Body of pancreas (tissue), 4 donors: ENCODE measurements around the gene DYNC1LI2. TPM values are rescaled to one million over a fixed set of nuclear protein-coding genes. Genes with fewer than 3 reads are reported as not detected.
A peak's percentile ranks its signal among the peaks of the same experiment; 100 is the strongest.
"Not testable (repeated sequence)": the region's sequence is repeated elsewhere in the genome, so short reads cannot be mapped to it uniquely, and the experiment has no call there.

Experiments used
- ATAC-seq: fragments of 150-250 bp; one replicate; pipeline ENCODE4 v1.9.1; 2016
- DNase-seq, 4 donors: peaks; one replicate each; pipeline ENCODE4 v3.0.0-alpha.2; 2019
- H3K27ac ChIP-seq, 4 donors: fragments of 200-600 bp; sonication (generic); 1 replicate in 3 of 4; 2 replicates in 1 of 4; pipeline versions ENCODE4 v1.5.1 to v1.6.1; 2016 to 2019; ENCODE audit warnings: mild to moderate bottlenecking in 1 of 4, mixed read lengths in 1 of 4, moderate library complexity in 1 of 4
- H3K27me3 ChIP-seq, 2 donors: fragments of 200-600 bp; sonication (generic); one replicate each; pipeline ENCODE4 v1.6.0; 2016; ENCODE audit warnings: mild to moderate bottlenecking in 1 of 2
- H3K36me3 ChIP-seq, 2 donors: fragments of 200-600 bp; sonication (generic); replicated peaks in 1 of 2; 2 replicates each; pipeline ENCODE4 v1.5.1; 2016; ENCODE audit warnings: low read depth in 2 of 2; ENCODE audit not compliant: insufficient read depth in 1 of 2
- H3K4me1 ChIP-seq: fragments of 200-600 bp; sonication (generic); one replicate; pipeline ENCODE4 v1.6.0; 2016
- H3K4me3 ChIP-seq, 2 donors: fragments of 200-600 bp; sonication (generic); 1 replicate in 1 of 2; 2 replicates in 1 of 2; pipeline ENCODE4 v1.5.1; 2016 to 2019
- H3K9me3 ChIP-seq, 3 donors: fragments of 200-600 bp; sonication (generic); 1 replicate in 2 of 3; 2 replicates in 1 of 3; pipeline ENCODE4 v1.5.1; 2016
- POLR2A ChIP-seq, 3 donors: fragments of 450-650 bp; IDR thresholded peaks; one replicate each; pipeline ENCODE4 v1.6.1; 2016; ENCODE audit warnings: antibody characterized with exemption in 3 of 3, mild to moderate bottlenecking in 2 of 3
- WGBS, 2 donors: methylation state at CpG; one replicate each; pipeline ENCODE4 v1.1.5; 2017; 5-methylcytosine and 5-hydroxymethylcytosine counted together
- intact Hi-C: fragments of 100-400 bp; cut with DNase I; formaldehyde crosslinking; loops from one replicate; pipeline ENCODE4 v1.15.1; 2023
- total RNA-seq, 2 donors: library from RNA; depleted of rRNA; stranded (reverse); fragments of >200 nt; gene quantifications; one replicate each; pipeline ENCODE4 v1.1.0, GENCODE V29; 2016
- TF ChIP-seq, protein P1 (sequence below), 7 experiments: fragments of 450-650 bp in 4 of 7; fragments of 200-600 bp in 3 of 7; sonication (generic) in 3 of 7; IDR thresholded peaks; one replicate each; pipeline ENCODE4 v1.5.1; 2016 to 2019; ENCODE audit warnings: antibody characterized with exemption in 7 of 7

DYNC1LI2 gene
- 100 to 1,000 TPM in 1 of 2 donors, 10 to 100 TPM in 1; 87.3 to 109 TPM for total RNA-seq

DNA sequence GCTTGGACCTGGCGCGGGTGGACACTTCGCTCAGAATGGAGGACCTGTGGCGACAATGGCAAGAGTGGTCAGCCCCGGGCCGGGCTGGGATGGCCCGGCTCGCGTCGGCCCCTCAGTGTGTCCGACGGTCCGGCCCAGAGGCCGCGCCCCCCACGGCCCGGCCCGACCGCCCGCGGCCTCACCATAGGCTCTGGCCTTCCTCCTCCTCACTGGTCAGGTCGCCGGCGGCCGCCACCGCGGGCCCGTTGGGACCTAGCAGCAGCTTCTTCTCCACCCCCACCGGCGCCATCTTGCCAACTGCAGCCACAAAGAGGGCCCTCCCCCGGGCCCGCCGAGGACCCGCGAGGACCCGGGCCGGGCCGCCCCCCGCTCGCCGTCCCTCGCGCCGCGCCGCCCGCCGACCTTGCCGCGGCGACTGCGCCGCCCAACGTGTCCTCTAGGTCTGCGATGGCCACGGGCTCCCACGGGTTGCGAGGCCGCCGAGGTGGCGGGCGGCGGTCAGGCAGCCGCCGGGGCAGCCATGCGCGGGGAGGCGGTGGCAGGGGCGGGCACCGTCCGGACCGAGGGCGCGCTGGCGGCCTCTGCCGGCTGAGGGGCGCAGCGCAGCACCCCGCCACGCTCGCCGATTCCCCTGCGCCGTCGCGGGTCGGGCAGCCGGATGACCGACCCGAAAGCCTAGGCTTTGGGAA lies at the start of gene DYNC1LI2:
Gene DYNC1LI2, minus strand, starts transcription at position 307 of the 689 bp plus-strand sequence. Its CDS starts 18 bp downstream, at position 289.
- WGBS, 2 donors, result 0% methylated on average over 73 of the region's 90 CpGs; no CpG with 5 or more reads in 1 of the 2 donors
- intact Hi-C loops, result no loop called here
- peak; percentile 77 to 81 (median 80) for DNase-seq
- peaks cover 32% of the 10 kb centered on the region for H3K4me1 ChIP-seq
- H3K9me3 ChIP-seq, result no peaks in the 10 kb centered on the region
- ATAC-seq, result peak; percentile 96
- peaks cover 0 to 5% of the 10 kb centered on the region in 2 donors for H3K36me3 ChIP-seq
- peak within 1 kb of the TSS; percentile 79 to 94 (median 90) for H3K27ac ChIP-seq
- H3K4me3 ChIP-seq, result peak within 1 kb of the TSS; percentile 91 to 97
- no peaks in the 10 kb centered on the region for H3K27me3 ChIP-seq
- TF ChIP-seq, protein P1, sequence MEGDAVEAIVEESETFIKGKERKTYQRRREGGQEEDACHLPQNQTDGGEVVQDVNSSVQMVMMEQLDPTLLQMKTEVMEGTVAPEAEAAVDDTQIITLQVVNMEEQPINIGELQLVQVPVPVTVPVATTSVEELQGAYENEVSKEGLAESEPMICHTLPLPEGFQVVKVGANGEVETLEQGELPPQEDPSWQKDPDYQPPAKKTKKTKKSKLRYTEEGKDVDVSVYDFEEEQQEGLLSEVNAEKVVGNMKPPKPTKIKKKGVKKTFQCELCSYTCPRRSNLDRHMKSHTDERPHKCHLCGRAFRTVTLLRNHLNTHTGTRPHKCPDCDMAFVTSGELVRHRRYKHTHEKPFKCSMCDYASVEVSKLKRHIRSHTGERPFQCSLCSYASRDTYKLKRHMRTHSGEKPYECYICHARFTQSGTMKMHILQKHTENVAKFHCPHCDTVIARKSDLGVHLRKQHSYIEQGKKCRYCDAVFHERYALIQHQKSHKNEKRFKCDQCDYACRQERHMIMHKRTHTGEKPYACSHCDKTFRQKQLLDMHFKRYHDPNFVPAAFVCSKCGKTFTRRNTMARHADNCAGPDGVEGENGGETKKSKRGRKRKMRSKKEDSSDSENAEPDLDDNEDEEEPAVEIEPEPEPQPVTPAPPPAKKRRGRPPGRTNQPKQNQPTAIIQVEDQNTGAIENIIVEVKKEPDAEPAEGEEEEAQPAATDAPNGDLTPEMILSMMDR (IDR thresholded peaks at IDR 0.05), result peak; percentile 55 to 98 (median 95)
- peak in 2 of 3 donors; percentile 42 to 45 for TF ChIP-seq POLR2A (IDR thresholded peaks at IDR 0.05)

DNA sequence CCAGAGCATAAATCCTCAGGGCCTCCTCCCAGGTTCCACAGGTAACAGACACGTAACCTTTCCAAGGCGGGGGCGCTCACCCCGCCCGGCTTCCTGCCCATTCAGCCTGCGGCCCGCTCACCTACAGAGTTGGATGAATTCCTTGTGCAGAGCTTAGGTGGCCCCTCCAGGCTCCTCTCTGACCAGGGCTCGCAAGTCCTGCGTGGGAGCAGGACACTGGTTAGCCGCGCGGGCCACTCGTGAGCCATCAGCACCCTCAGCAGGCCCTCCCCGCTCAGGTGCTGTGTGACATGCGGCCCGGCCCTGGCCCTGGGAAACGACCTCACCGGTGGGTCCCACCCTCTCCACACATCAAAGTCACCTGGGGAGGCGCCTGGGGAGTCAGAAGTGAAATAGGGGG lies 49.4 kb upstream of the DYNC1LI2 start:
- H3K36me3 ChIP-seq, result peaks cover 0 to 15% of the 10 kb centered on the region in 2 donors
- intact Hi-C loops, result no loop called here

DNA sequence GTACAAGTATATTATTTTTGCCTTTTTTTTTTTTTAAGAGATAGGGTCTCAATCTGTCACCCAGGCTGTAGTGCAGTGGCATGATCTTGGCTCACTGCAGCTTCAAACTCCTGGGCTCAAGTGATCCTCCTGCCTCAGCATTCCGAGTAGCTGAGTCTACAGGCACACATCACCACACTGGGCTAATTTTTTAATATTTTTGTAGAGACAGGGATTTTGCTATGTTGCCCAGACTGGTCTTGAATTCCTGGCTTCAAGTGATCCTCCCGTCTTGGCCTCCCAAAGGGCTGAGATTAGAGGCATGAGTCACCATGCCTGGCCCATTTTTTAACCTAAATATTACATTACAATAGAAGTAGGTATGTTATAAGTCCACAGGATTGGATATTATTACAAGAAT lies 46.8 kb upstream of the DYNC1LI2 start:
- ATAC-seq, result no peak
- no peak for DNase-seq
- H3K4me1 ChIP-seq, result no peaks in the 10 kb centered on the region
- H3K27ac ChIP-seq, result no peak overlapping the region
- no peak overlapping the region for H3K4me3 ChIP-seq
- H3K36me3 ChIP-seq, result no peaks in the 10 kb centered on the region
- TF ChIP-seq POLR2A (IDR thresholded peaks at IDR 0.05), result no peak
- TF ChIP-seq, protein P1 (IDR thresholded peaks at IDR 0.05), result no peak
- 80 to 95% methylated on average over 2 of the region's 2 CpGs for WGBS, 2 donors
- no peaks in the 10 kb centered on the region for H3K27me3 ChIP-seq
- intact Hi-C loops, result no loop called here
- H3K9me3 ChIP-seq, result no peaks in the 10 kb centered on the region

More for the DNA sequence above, 49.4 kb upstream of the DYNC1LI2 start:
- H3K4me1 ChIP-seq, result no peaks in the 10 kb centered on the region
- 87 to 96% methylated on average over 7 to 14 of the region's 19 CpGs for WGBS, 2 donors
- no peaks in the 10 kb centered on the region for H3K9me3 ChIP-seq
- no peak for ATAC-seq
- DNase-seq, result no peak
- H3K4me3 ChIP-seq, result no peak overlapping the region
- TF ChIP-seq POLR2A (IDR thresholded peaks at IDR 0.05), result no peak
- TF ChIP-seq, protein P1 (IDR thresholded peaks at IDR 0.05), result no peak
- no peaks in the 10 kb centered on the region for H3K27me3 ChIP-seq
- H3K27ac ChIP-seq, result no peak overlapping the region

- ATAC-seq, intact Hi-C loops: not testable (repeated sequence)
- 72 to 81% methylated on average over 6 of the region's 6 CpGs for WGBS, 2 donors
Observed at GRCh38 chr16:66793984-66794383, 42.6 kb upstream of the DYNC1LI2 start.

GRCh38 chr16:66790130-66790733 lies 38.8 kb upstream of the DYNC1LI2 start:
- Histone ChIP-seq H3K4me3 (no peak overlapping the region), H3K9me3 (no peaks in the 10 kb centered on the region), H3K4me1 (no peaks in the 10 kb centered on the region), H3K27ac (no peak overlapping the region), H3K27me3 (no peaks in the 10 kb centered on the region), H3K36me3 (no peaks in the 10 kb centered on the region)
- WGBS, 2 donors, result 64 to 80% methylated on average over 3 of the region's 3 CpGs
- no peak for DNase-seq
- intact Hi-C loops, result no loop called here
- no peak for ATAC-seq
- TF ChIP-seq, protein P1 (IDR thresholded peaks at IDR 0.05), result no peak
- no peak for TF ChIP-seq POLR2A (IDR thresholded peaks at IDR 0.05)

More at GRCh38 chr16:66793984-66794383, 42.6 kb upstream of the DYNC1LI2 start:
- H3K27ac ChIP-seq, H3K36me3 ChIP-seq, H3K9me3 ChIP-seq, DNase-seq, H3K4me3 ChIP-seq, H3K27me3 ChIP-seq, H3K4me1 ChIP-seq: not testable (repeated sequence)
